Lung (tissue), 13 donors: ENCODE measurements around the gene COL5A2. TPM values are rescaled to one million over a fixed set of nuclear protein-coding genes. Genes with fewer than 3 reads are reported as not detected.

Source experiments
- ATAC-seq: fragments of 200-7000 bp; cut with Tn5 transposase; one replicate; pipeline ENCODE4 v1.9.1; 2020; ENCODE audit warnings: moderate number of reproducible peaks; ENCODE audit not compliant: insufficient read depth, low FRiP score
- DNase-seq, 3 donors: peaks; one replicate each; pipeline ENCODE4 v3.0.0-alpha.2; 2013 to 2017
- H3K27ac ChIP-seq, 2 donors: one replicate each; pipeline ENCODE4 v1.5.1; 2013; ENCODE audit warnings: mild to moderate bottlenecking in 2 of 2, moderate library complexity in 2 of 2, control low read depth in 1 of 2, inconsistent platforms in 1 of 2, low read depth in 1 of 2, low read length in 1 of 2
- H3K27me3 ChIP-seq, 3 donors: one replicate each; pipeline ENCODE4 v1.5.1; 2013; ENCODE audit warnings: low read length in 2 of 3; ENCODE audit not compliant: control insufficient read depth in 3 of 3, insufficient read depth in 3 of 3
- H3K36me3 ChIP-seq, 4 donors: one replicate each; pipeline ENCODE4 v1.5.1; 2013; ENCODE audit warnings: low read length in 4 of 4, mild to moderate bottlenecking in 1 of 4, moderate library complexity in 1 of 4; ENCODE audit not compliant: control insufficient read depth in 4 of 4, insufficient read depth in 4 of 4
- H3K4me1 ChIP-seq, 5 donors: one replicate each; pipeline ENCODE4 v1.5.1; 2013; ENCODE audit warnings: low read length in 5 of 5, mild to moderate bottlenecking in 2 of 5, moderate library complexity in 1 of 5; ENCODE audit not compliant: control insufficient read depth in 5 of 5, insufficient read depth in 5 of 5
- H3K4me3 ChIP-seq: one replicate; pipeline ENCODE4 v1.5.1; 2013; ENCODE audit warnings: mild to moderate bottlenecking, control low read depth, moderate library complexity
- H3K9ac ChIP-seq, 2 donors: one replicate each; pipeline ENCODE4 v1.5.1; 2013; ENCODE audit warnings: low read length in 2 of 2, control low read depth in 1 of 2; ENCODE audit not compliant: insufficient read depth in 1 of 2
- H3K9me3 ChIP-seq, 4 donors: one replicate each; pipeline ENCODE4 v1.5.1; 2013; ENCODE audit warnings: low read length in 3 of 4, mild to moderate bottlenecking in 1 of 4, moderate library complexity in 1 of 4; ENCODE audit not compliant: control insufficient read depth in 4 of 4, insufficient read depth in 3 of 4
- WGBS, 2 donors: extraction: QIAGEN DNeasy Blood & Tissue Kit; methylation state at CpG; one replicate each; pipeline ENCODE4 v1.1.7; 2013; 5-methylcytosine and 5-hydroxymethylcytosine counted together
- polyA plus RNA-seq, 2 donors: library from polyadenylated mRNA; stranded (reverse); fragments of 200-250 nt; gene quantifications; one replicate each; pipeline ENCODE4 v1.2.1, GENCODE V29; 2013
- small RNA-seq: library from RNA; depleted of rRNA; stranded (forward); fragments of <200 nt; gene quantifications from one replicate; pipeline ENCODE3, GENCODE V24; 2014; ENCODE audit warnings: low replicate concordance
- total RNA-seq, 2 donors: library from RNA; depleted of rRNA in 1 of 2; stranded (reverse); fragments of >200 nt in 1 of 2; gene quantifications; one replicate each; pipeline ENCODE4 v1.2.1, GENCODE V29; 2014 to 2021
- TF ChIP-seq, protein P1 (sequence below): IDR thresholded peaks from 2 replicates; pipeline ENCODE4 v1.5.1; 2012; ENCODE audit warnings: mild to moderate bottlenecking; ENCODE audit errors: control extremely low read depth, extremely low read depth
- donor health status: control.
- donor health status: control.
- donor health status: Bipolar disorder and iron deficiency.
- donor health status: healthy.
- donor health status: DM: yes; HTN: yes; CAD: no.

The COL5A2 gene
- total and polyA plus RNA-seq, 4 donors: 9.9 to 209 (median 48.8) TPM

DNA sequence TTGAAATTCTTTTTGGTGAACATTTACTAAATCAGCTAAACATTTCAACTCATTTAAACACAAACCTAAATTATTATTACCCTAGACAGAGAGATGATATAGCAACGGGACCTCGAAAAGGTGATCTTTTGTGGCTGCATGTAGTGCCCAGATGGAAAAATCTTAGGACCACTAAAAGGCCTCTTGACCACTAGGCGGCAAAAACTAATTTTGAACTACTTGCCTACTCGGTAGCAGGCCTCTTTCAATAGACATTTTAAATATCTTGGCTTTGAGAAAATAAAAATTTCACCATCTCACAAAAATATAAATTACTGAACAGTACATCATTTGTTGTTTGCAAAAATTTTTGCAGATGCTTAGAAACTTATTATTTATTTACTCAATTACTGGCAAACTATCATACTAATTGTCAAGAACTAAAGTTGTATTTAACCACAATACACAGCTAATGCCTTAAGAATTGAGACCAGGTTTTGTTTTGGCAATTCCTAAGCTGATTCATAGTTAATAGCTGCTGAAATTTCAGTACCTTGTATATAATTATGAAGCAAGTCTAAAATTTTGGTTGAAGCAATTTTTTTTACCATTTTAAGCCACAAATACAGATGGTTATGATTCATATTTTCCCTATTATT is 196.0 kb downstream of the COL5A2 start:
- TF ChIP-seq, protein P1, sequence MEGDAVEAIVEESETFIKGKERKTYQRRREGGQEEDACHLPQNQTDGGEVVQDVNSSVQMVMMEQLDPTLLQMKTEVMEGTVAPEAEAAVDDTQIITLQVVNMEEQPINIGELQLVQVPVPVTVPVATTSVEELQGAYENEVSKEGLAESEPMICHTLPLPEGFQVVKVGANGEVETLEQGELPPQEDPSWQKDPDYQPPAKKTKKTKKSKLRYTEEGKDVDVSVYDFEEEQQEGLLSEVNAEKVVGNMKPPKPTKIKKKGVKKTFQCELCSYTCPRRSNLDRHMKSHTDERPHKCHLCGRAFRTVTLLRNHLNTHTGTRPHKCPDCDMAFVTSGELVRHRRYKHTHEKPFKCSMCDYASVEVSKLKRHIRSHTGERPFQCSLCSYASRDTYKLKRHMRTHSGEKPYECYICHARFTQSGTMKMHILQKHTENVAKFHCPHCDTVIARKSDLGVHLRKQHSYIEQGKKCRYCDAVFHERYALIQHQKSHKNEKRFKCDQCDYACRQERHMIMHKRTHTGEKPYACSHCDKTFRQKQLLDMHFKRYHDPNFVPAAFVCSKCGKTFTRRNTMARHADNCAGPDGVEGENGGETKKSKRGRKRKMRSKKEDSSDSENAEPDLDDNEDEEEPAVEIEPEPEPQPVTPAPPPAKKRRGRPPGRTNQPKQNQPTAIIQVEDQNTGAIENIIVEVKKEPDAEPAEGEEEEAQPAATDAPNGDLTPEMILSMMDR: no peak
- Histone ChIP-seq H3K4me3 (no peak overlapping the region), H3K4me1 (peaks cover 0 to 46% (median 0%) of the 10 kb centered on the region in 5 donors), H3K9ac (no peak overlapping the region), H3K27me3 (no peaks in the 10 kb centered on the region), H3K27ac (no peak overlapping the region), H3K9me3 (no peaks in the 10 kb centered on the region), H3K36me3 (peaks cover 0 to 40% (median 19%) of the 10 kb centered on the region in 4 donors)
- no peak for ATAC-seq
- peak in 1 of 3 donors; percentile 50 for DNase-seq
- 81 to 83% methylated on average over 4 of the region's 4 CpGs for WGBS, 2 donors

Small RNAs within 50 kb of the gene (small RNA-seq; reads per million reads assigned to genes)
- gene MIR3129: 0.21 reads per million, percentile 13 among the genes with 10 or more reads in this experiment

Other genes starting within 250 kb of the COL5A2 start
- gene COL3A1, start 205.4 kb downstream of the COL5A2 start, total RNA-seq: 1,000 to 10,000 TPM in 1 of 2 donors, 100 to 1,000 TPM in 1; 528 to 2,500 TPM
- 100 to 1,000 TPM in 1 of 2 donors, 10 to 100 TPM in 1; 45.3 to 211 TPM for gene COL3A1, start 205.4 kb downstream of the COL5A2 start, polyA plus RNA-seq